BE2C (cell line): ENCODE measurements around the gene DNAJB9. TPM values are rescaled to one million over a fixed set of nuclear protein-coding genes. Genes with fewer than 3 reads are reported as not detected.

ENCODE experiments used
- DNase-seq: peaks from one replicate; pipeline ENCODE4 v3.0.0-alpha.2; 2020
- H3K27me3 ChIP-seq: fragments of 250-450 bp; sonication (Bioruptor Pico); 2 replicates; pipeline ENCODE4 v1.5.1; 2020; ENCODE audit warnings: mild to moderate bottlenecking
- H3K36me3 ChIP-seq: fragments of 250-450 bp; sonication (Bioruptor Pico); 2 replicates; pipeline ENCODE4 v1.5.1; 2020; ENCODE audit warnings: mild to moderate bottlenecking
- H3K4me1 ChIP-seq: fragments of 250-450 bp; sonication (Bioruptor Pico); 2 replicates; pipeline ENCODE4 v1.5.1; 2020
- H3K4me3 ChIP-seq: 2 replicates; pipeline ENCODE4 v1.5.1; 2011; ENCODE audit warnings: low read depth, low read length
- H3K9me3 ChIP-seq: fragments of 250-450 bp; sonication (Bioruptor Pico); 2 replicates; pipeline ENCODE4 v1.5.1; 2020
- CTCF ChIP-seq: IDR thresholded peaks from 2 replicates; pipeline ENCODE4 v1.5.1; 2012; ENCODE audit warnings: mild to moderate bottlenecking, low read depth, low read length
- polyA plus RNA-seq: library from polyadenylated mRNA; unstranded; fragments of >200 nt; gene quantifications from one replicate; pipeline ENCODE4 v1.2.1, GENCODE V29; 2012; ENCODE audit warnings: low read depth, missing spikeins; ENCODE audit not compliant: insufficient read length, insufficient read depth

DNAJB9 gene
- 54.5 TPM for polyA plus RNA-seq

- H3K4me3 ChIP-seq, result peak within 1 kb of the TSS; percentile 82
- H3K36me3 ChIP-seq, result peaks cover 7% of the 10 kb centered on the region
- H3K9me3 ChIP-seq, result no peaks in the 10 kb centered on the region
- TF ChIP-seq CTCF, result no peak
- peak; percentile 99 for DNase-seq
- no peaks in the 10 kb centered on the region for H3K4me1 ChIP-seq
- H3K27me3 ChIP-seq, result no peaks in the 10 kb centered on the region
Measured at GRCh38 chr7:108569381-108570145, at the start of gene DNAJB9, which contains the start of gene THAP5. Gene DNAJB9 (plus strand): TSS chr7:108569874. CDS start chr7:108571727, 1,853 bp downstream. Gene THAP5 (minus strand): TSS chr7:108569706. CDS start chr7:108569569, 137 bp downstream.

- H3K36me3 ChIP-seq, result peaks cover 4% of the 10 kb centered on the region
- DNase-seq, result no peak
- no peaks in the 10 kb centered on the region for H3K27me3 ChIP-seq
- 0 out of 2 replicates have a peak, but pooled peaks cover 3% of the 10 kb centered on the region for H3K4me1 ChIP-seq
- H3K4me3 ChIP-seq, result no peak overlapping the region
- no peak for TF ChIP-seq CTCF
- no peaks in the 10 kb centered on the region for H3K9me3 ChIP-seq
Measured at GRCh38 chr7:108522780-108523179, 46.9 kb upstream of the DNAJB9 start.

- H3K4me1 ChIP-seq, result 0 out of 2 replicates have a peak, but pooled peaks cover 3% of the 10 kb centered on the region
- no peaks in the 10 kb centered on the region for H3K27me3 ChIP-seq
- no peak for TF ChIP-seq CTCF
- DNase-seq, result no peak
- H3K4me3 ChIP-seq, result peak overlapping the region; percentile 97
- H3K9me3 ChIP-seq, result no peaks in the 10 kb centered on the region
- H3K36me3 ChIP-seq, result no peaks in the 10 kb centered on the region
Measured at GRCh38 chr7:108525327-108525984, 44.2 kb upstream of the DNAJB9 start.

GRCh38 chr7:108525985-108526767 is 43.5 kb upstream of the DNAJB9 start, which contains the start of gene PNPLA8:
Gene PNPLA8 (minus strand): TSS chr7:108526135. CDS start chr7:108515491, 10,644 bp downstream.
- no peaks in the 10 kb centered on the region for H3K9me3 ChIP-seq
- H3K4me1 ChIP-seq, result 0 out of 2 replicates have a peak, but pooled peaks cover 3% of the 10 kb centered on the region
- peak; percentile 100 for DNase-seq
- peak within 1 kb of the TSS; percentile 97 for H3K4me3 ChIP-seq
- H3K27me3 ChIP-seq, result no peaks in the 10 kb centered on the region
- TF ChIP-seq CTCF, result no peak
- H3K36me3 ChIP-seq, result no peaks in the 10 kb centered on the region

- H3K4me3 ChIP-seq, result peak overlapping the region; percentile 97
- no peak for TF ChIP-seq CTCF
- H3K9me3 ChIP-seq, result no peaks in the 10 kb centered on the region
- no peak for DNase-seq
- H3K27me3 ChIP-seq, result no peaks in the 10 kb centered on the region
- H3K36me3 ChIP-seq, result no peaks in the 10 kb centered on the region
- H3K4me1 ChIP-seq, result 0 out of 2 replicates have a peak, but pooled peaks cover 3% of the 10 kb centered on the region
Measured at GRCh38 chr7:108526768-108527017, 43.0 kb upstream of the DNAJB9 start.
